HepG2 (cell line): Measurements from ENCODE around the gene PADI1.
A peak's percentile ranks its signal among the peaks of the same experiment; 100 is the strongest.

Source experiments
- CTCF ChIP-seq: sonication (generic); formaldehyde crosslinking; IDR thresholded peaks from 2 replicates; pipeline ENCODE4 v1.5.0; 2020; ENCODE audit warnings: mild to moderate bottlenecking, missing genetic modification reagents, moderate library complexity
- ETV6 ChIP-seq: sonication (generic); formaldehyde crosslinking; conservative IDR thresholded peaks from 2 replicates; pipeline ENCODE4 v1.4.0; 2020; ENCODE audit warnings: missing genetic modification reagents
- NBN ChIP-seq: fragments of 450-650 bp; conservative IDR thresholded peaks from 2 replicates; pipeline ENCODE4 v1.6.1; 2017
- NR3C1 ChIP-seq: sonication (generic); formaldehyde crosslinking; IDR thresholded peaks from 2 replicates; pipeline ENCODE4 v1.4.0; 2020; ENCODE audit warnings: missing genetic modification reagents
- POLR2A ChIP-seq, 2 experiments: IDR thresholded peaks; 2 replicates each; pipeline ENCODE4 v1.6.1; 2011; ENCODE audit warnings: low read depth in 2 of 2, low read length in 2 of 2, mild to moderate bottlenecking in 1 of 2, moderate library complexity in 1 of 2; ENCODE audit not compliant: insufficient read depth in 1 of 2
- SP2 ChIP-seq: sonication (generic); formaldehyde crosslinking; IDR thresholded peaks from 2 replicates; pipeline ENCODE4 v1.5.1; 2020; ENCODE audit warnings: mild to moderate bottlenecking, missing genetic modification reagents
- TCF7L2 ChIP-seq: IDR thresholded peaks from 2 replicates; pipeline ENCODE4 v1.6.1; 2011; ENCODE audit warnings: mild to moderate bottlenecking, low read depth, low read length, moderate library complexity
- ZFP82 ChIP-seq: sonication (generic); formaldehyde crosslinking; IDR thresholded peaks from 2 replicates; pipeline ENCODE4 v1.5.1; 2020; ENCODE audit warnings: mild to moderate bottlenecking, missing genetic modification reagents, borderline replicate concordance
- ZKSCAN1 ChIP-seq: fragments of 150-350 bp; IDR thresholded peaks from 2 replicates; pipeline ENCODE4 v1.6.1; 2014; ENCODE audit warnings: low read length
- ZNF781 ChIP-seq: sonication (generic); formaldehyde crosslinking; IDR thresholded peaks from 2 replicates; pipeline ENCODE4 v1.5.1; 2020; ENCODE audit warnings: borderline replicate concordance, mild to moderate bottlenecking, missing genetic modification reagents; ENCODE audit errors: not compliant biosample characterization

- TF ChIP-seq SP2 (CRISPR knock-in tag) = no peak
- no peak for TF ChIP-seq POLR2A (IDR thresholded peaks at IDR 0.05; ENCODE audit: insufficient read depth in 1 of 2, low read depth in 2 of 2, low read length in 2 of 2)
- TF ChIP-seq ETV6 = no peak
- TF ChIP-seq CTCF (CRISPR knock-in tag) = peak; percentile 88
- TF ChIP-seq NR3C1 (CRISPR knock-in tag) = no peak
- TF ChIP-seq TCF7L2 = no peak
- TF ChIP-seq ZKSCAN1 = no peak
- no peak for TF ChIP-seq NBN
- no peak for TF ChIP-seq ZNF781 (CRISPR knock-in tag)
- no peak for TF ChIP-seq ZFP82 (CRISPR knock-in tag)
Observed at GRCh38 chr1:17274186-17275170, 69.5 kb downstream of the PADI1 start.
